HEK293 (cell line): ENCODE measurements around the gene DNAJB1.

ENCODE experiments used
- CTCF ChIP-seq: fragments of 450-650 bp; formaldehyde crosslinking; IDR thresholded peaks from 2 replicates; pipeline ENCODE4 v1.5.1; 2016; ENCODE audit warnings: missing biosample characterization, missing genetic modification characterization
- SP3 ChIP-seq: fragments of 450-650 bp; formaldehyde crosslinking; IDR thresholded peaks from 2 replicates; pipeline ENCODE4 v1.5.1; 2016; ENCODE audit warnings: missing biosample characterization, missing genetic modification characterization
- ZBTB44 ChIP-seq: fragments of 450-650 bp; IDR thresholded peaks from 2 replicates; pipeline ENCODE4 v1.5.1; 2018; ENCODE audit warnings: missing biosample characterization, mild to moderate bottlenecking, missing genetic modification characterization
- ZNF10 ChIP-seq: fragments of 450-650 bp; formaldehyde crosslinking; IDR thresholded peaks from 2 replicates; pipeline ENCODE4 v1.5.1; 2017; ENCODE audit warnings: missing biosample characterization, missing genetic modification characterization
- ZNF138 ChIP-seq: fragments of 450-650 bp; formaldehyde crosslinking; IDR thresholded peaks from 2 replicates; pipeline ENCODE4 v1.5.1; 2016; ENCODE audit warnings: missing biosample characterization, missing genetic modification characterization, borderline replicate concordance
- ZNF292 ChIP-seq: fragments of 450-650 bp; formaldehyde crosslinking; IDR thresholded peaks from 2 replicates; pipeline ENCODE4 v1.5.1; 2016; ENCODE audit warnings: low read depth, missing biosample characterization, missing genetic modification characterization, borderline replicate concordance
- ZNF488 ChIP-seq: fragments of 450-650 bp; formaldehyde crosslinking; IDR thresholded peaks from 2 replicates; pipeline ENCODE4 v1.5.1; 2016; ENCODE audit warnings: missing biosample characterization, missing genetic modification characterization
- ZNF501 ChIP-seq: fragments of 450-650 bp; formaldehyde crosslinking; IDR thresholded peaks from 2 replicates; pipeline ENCODE4 v1.5.1; 2016; ENCODE audit warnings: missing biosample characterization, missing genetic modification characterization
- ZNF701 ChIP-seq: fragments of 450-650 bp; formaldehyde crosslinking; IDR thresholded peaks from 2 replicates; pipeline ENCODE4 v1.5.1; 2016; ENCODE audit warnings: missing biosample characterization, missing genetic modification characterization
- ZNF707 ChIP-seq: fragments of 450-650 bp; formaldehyde crosslinking; IDR thresholded peaks from 2 replicates; pipeline ENCODE4 v1.5.1; 2016; ENCODE audit warnings: missing biosample characterization, missing genetic modification characterization
- ZNF768 ChIP-seq: fragments of 450-650 bp; formaldehyde crosslinking; IDR thresholded peaks from 2 replicates; pipeline ENCODE4 v1.5.1; 2018; ENCODE audit warnings: missing biosample characterization, mild to moderate bottlenecking, missing genetic modification characterization

DNA sequence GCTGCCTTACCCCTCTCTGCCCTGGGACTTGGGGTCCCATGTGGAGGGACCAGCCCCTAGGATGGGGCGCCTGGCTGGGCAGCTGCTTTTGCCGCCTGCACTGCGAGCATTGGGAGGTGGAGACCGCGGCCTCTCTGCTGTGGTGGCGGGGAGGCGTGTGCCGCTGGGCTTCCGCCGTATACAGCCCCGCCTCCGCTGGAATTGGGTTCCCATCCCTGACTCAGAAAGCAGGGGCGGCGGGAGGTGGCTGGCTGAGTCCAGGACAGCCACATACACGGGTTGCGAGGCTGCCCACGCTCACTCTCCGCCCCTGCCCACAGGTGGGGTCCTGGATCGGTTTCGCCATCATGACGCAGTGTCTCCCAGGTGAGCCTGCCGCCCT, 47.1 kb upstream of the DNAJB1 start:
- TF ChIP-seq ZNF488 (tag by site-specific recombination), result no peak
- no peak for TF ChIP-seq ZNF707 (tag by site-specific recombination)
- no peak for TF ChIP-seq ZNF701 (tag by site-specific recombination)
- TF ChIP-seq CTCF (tag by site-specific recombination), result no peak
- TF ChIP-seq ZNF501, result no peak
- TF ChIP-seq ZNF768 (tag by site-specific recombination), result no peak
- no peak for TF ChIP-seq SP3
- TF ChIP-seq ZNF292 (tag by site-specific recombination), result no peak
- no peak for TF ChIP-seq ZNF138 (tag by site-specific recombination)
- TF ChIP-seq ZNF10, result no peak
- no peak for TF ChIP-seq ZBTB44 (tag by site-specific recombination)
